HEK293 (cell line): Measurements from ENCODE around the gene GHDC.

Experiments used
- CTCF ChIA-PET: fragments of 350-600 bp; formaldehyde crosslinking; extraction: SDS; loops from one replicate; lab custom pipeline; 2021; ENCODE audit warnings: antibody characterized with exemption; lab: Yijun Ruan, JAX
- POLR2A ChIA-PET: fragments of 300-600 bp; formaldehyde crosslinking; extraction: SDS; loops from one replicate; lab custom pipeline; 2020; ENCODE audit warnings: antibody characterized with exemption, inconsistent platforms; lab: Yijun Ruan, JAX
- H3K27ac ChIP-seq: fragments of 200-500 bp; sonication (Bioruptor generic); 2 replicates; pipeline ENCODE4 v1.5.1; 2014; ENCODE audit warnings: low read depth, low read length, control low read depth, inconsistent platforms; ENCODE audit errors: extremely low read depth
- H3K36me3 ChIP-seq, 2 experiments: fragments of 200-500 bp in 1 of 2; sonication (Bioruptor generic) in 1 of 2; 1 replicate in 1 of 2; 2 replicates in 1 of 2; pipeline ENCODE4 v1.5.1; 2014 to 2017; ENCODE audit warnings: inconsistent platforms in 2 of 2, low read length in 2 of 2; ENCODE audit not compliant: control insufficient read depth in 2 of 2, insufficient read depth in 1 of 2
- H3K4me1 ChIP-seq: fragments of 200-500 bp; sonication (Bioruptor generic); 2 replicates; pipeline ENCODE4 v1.5.1; 2014; ENCODE audit warnings: mild to moderate bottlenecking, low read length, inconsistent platforms; ENCODE audit not compliant: control insufficient read depth, insufficient read depth
- H3K4me3 ChIP-seq: 2 replicates; pipeline ENCODE4 v1.5.1; 2011; ENCODE audit warnings: low read depth, mild to moderate bottlenecking, control low read depth, low read length, moderate library complexity
- H3K9me3 ChIP-seq: fragments of 200-500 bp; sonication (Bioruptor generic); 2 replicates; pipeline ENCODE4 v1.5.1; 2014; ENCODE audit warnings: low read depth, low read length, inconsistent platforms; ENCODE audit not compliant: control insufficient read depth, insufficient read depth
- HOXA7 ChIP-seq: sonication (generic); formaldehyde crosslinking; IDR thresholded peaks from 2 replicates; pipeline ENCODE4 v1.8.1; 2022; ENCODE audit warnings: missing genetic modification reagents, borderline replicate concordance
- KLF10 ChIP-seq: fragments of 450-650 bp; IDR thresholded peaks from 2 replicates; pipeline ENCODE4 v1.5.1; 2018; ENCODE audit warnings: missing biosample characterization, mild to moderate bottlenecking, missing genetic modification characterization
- MEIS1 ChIP-seq: sonication (generic); formaldehyde crosslinking; IDR thresholded peaks from 2 replicates; pipeline ENCODE4 v1.8.1; 2022; ENCODE audit warnings: missing genetic modification reagents, mild to moderate bottlenecking, borderline replicate concordance
- MZF1 ChIP-seq: fragments of 450-650 bp; formaldehyde crosslinking; IDR thresholded peaks from 2 replicates; pipeline ENCODE4 v1.5.1; 2017; ENCODE audit warnings: missing biosample characterization, missing genetic modification characterization, borderline replicate concordance
- PRDM6 ChIP-seq: fragments of 450-650 bp; formaldehyde crosslinking; IDR thresholded peaks from 2 replicates; pipeline ENCODE4 v1.5.1; 2017; ENCODE audit warnings: missing biosample characterization, missing genetic modification characterization
- RBAK ChIP-seq: fragments of 450-650 bp; formaldehyde crosslinking; IDR thresholded peaks from 2 replicates; pipeline ENCODE4 v1.5.1; 2016; ENCODE audit warnings: missing biosample characterization, missing genetic modification characterization
- SALL2 ChIP-seq: fragments of 450-650 bp; formaldehyde crosslinking; IDR thresholded peaks from 2 replicates; pipeline ENCODE4 v1.5.0; 2017; ENCODE audit warnings: missing biosample characterization, mild to moderate bottlenecking, missing genetic modification characterization, borderline replicate concordance
- SP2 ChIP-seq: fragments of 450-650 bp; formaldehyde crosslinking; IDR thresholded peaks from 2 replicates; pipeline ENCODE4 v1.5.1; 2016; ENCODE audit warnings: missing biosample characterization, missing genetic modification characterization
- ZBTB11 ChIP-seq: fragments of 450-650 bp; formaldehyde crosslinking; conservative IDR thresholded peaks from 2 replicates; pipeline ENCODE4 v1.5.1; 2016; ENCODE audit warnings: low read depth, missing biosample characterization, missing genetic modification characterization
- ZBTB48 ChIP-seq: fragments of 450-650 bp; formaldehyde crosslinking; IDR thresholded peaks from 2 replicates; pipeline ENCODE4 v1.5.1; 2016; ENCODE audit warnings: missing biosample characterization, missing genetic modification characterization
- ZBTB6 ChIP-seq: fragments of 450-650 bp; formaldehyde crosslinking; IDR thresholded peaks from 2 replicates; pipeline ENCODE4 v1.5.1; 2017; ENCODE audit warnings: missing biosample characterization, missing genetic modification characterization
- ZNF121 ChIP-seq: fragments of 450-650 bp; formaldehyde crosslinking; IDR thresholded peaks from 2 replicates; pipeline ENCODE4 v1.5.1; 2016; ENCODE audit warnings: missing biosample characterization, missing genetic modification characterization
- ZNF148 ChIP-seq: fragments of 450-650 bp; formaldehyde crosslinking; IDR thresholded peaks from 2 replicates; pipeline ENCODE4 v1.5.0; 2017; ENCODE audit warnings: missing biosample characterization, missing genetic modification characterization, borderline replicate concordance
- ZNF184 ChIP-seq: fragments of 450-650 bp; IDR thresholded peaks from 2 replicates; pipeline ENCODE4 v1.5.1; 2018; ENCODE audit warnings: missing biosample characterization, mild to moderate bottlenecking, missing genetic modification characterization
- ZNF391 ChIP-seq: fragments of 450-650 bp; formaldehyde crosslinking; IDR thresholded peaks from 2 replicates; pipeline ENCODE4 v1.5.1; 2016; ENCODE audit warnings: low read depth, missing biosample characterization, missing genetic modification characterization, borderline replicate concordance
- ZNF433 ChIP-seq: fragments of 450-650 bp; formaldehyde crosslinking; IDR thresholded peaks from 2 replicates; pipeline ENCODE4 v1.5.1; 2016; ENCODE audit warnings: missing biosample characterization, missing genetic modification characterization, low read depth
- ZNF571 ChIP-seq: fragments of 450-650 bp; formaldehyde crosslinking; IDR thresholded peaks from 2 replicates; pipeline ENCODE4 v1.5.0; 2017; ENCODE audit warnings: missing biosample characterization, missing genetic modification characterization
- ZNF580 ChIP-seq: fragments of 450-650 bp; formaldehyde crosslinking; IDR thresholded peaks from 2 replicates; pipeline ENCODE4 v1.5.1; 2016; ENCODE audit warnings: missing biosample characterization, missing genetic modification characterization
- ZNF658 ChIP-seq: fragments of 450-650 bp; formaldehyde crosslinking; IDR thresholded peaks from 2 replicates; pipeline ENCODE4; 2016; ENCODE audit warnings: missing biosample characterization, missing genetic modification characterization
- ZNF843 ChIP-seq: fragments of 450-650 bp; formaldehyde crosslinking; IDR thresholded peaks from 2 replicates; pipeline ENCODE4 v1.5.1; 2016; ENCODE audit warnings: missing biosample characterization, missing genetic modification characterization
- ZSCAN5A ChIP-seq: fragments of 450-650 bp; formaldehyde crosslinking; IDR thresholded peaks from 2 replicates; pipeline ENCODE4 v1.5.1; 2016; ENCODE audit warnings: missing biosample characterization, missing genetic modification characterization

GHDC gene

GRCh38 chr17:42191275-42191608, 3.1 kb downstream of the GHDC start (continued):
- no peak for TF ChIP-seq ZBTB6

- Histone ChIP-seq H3K4me1 (peaks cover 3% of the 10 kb centered on the region; the same call in 1 of the 2 replicates), H3K36me3 (no peaks in the 10 kb centered on the region), H3K4me3 (no peak overlapping the region), H3K9me3 (no peaks in the 10 kb centered on the region), H3K27ac (no peak overlapping the region)
- POLR2A ChIA-PET = no interaction called here
- no peak for TF ChIP-seq ZNF843 (tag by site-specific recombination)
- no peak for TF ChIP-seq ZNF121 (tag by site-specific recombination)
- no peak for TF ChIP-seq SALL2 (tag by site-specific recombination)
- no peak for TF ChIP-seq ZNF148 (tag by site-specific recombination)
- CTCF ChIA-PET = interaction anchor here (0.6 to 1.6 kb wide), 4 partner anchors 9 to 348 kb away, joined by 3 to 6 read pairs (median 4); no protein-coding TSS in a partner anchor
Measured at GRCh38 chr17:42190491-42191274, 3.6 kb downstream of the GHDC start.

GRCh38 chr17:42189651-42189965, 4.7 kb downstream of the GHDC start:
- peaks cover 3% of the 10 kb centered on the region; the same call in 1 of the 2 replicates for H3K4me1 ChIP-seq
- TF ChIP-seq RBAK (tag by site-specific recombination) (no peak), ZSCAN5A (no peak), SP2 (tag by site-specific recombination) (no peak), MZF1 (tag by site-specific recombination) (no peak), ZNF658 (tag by site-specific recombination) (no peak), ZNF580 (no peak), HOXA7 (CRISPR knock-in tag) (no peak), ZNF121 (tag by site-specific recombination) (no peak), KLF10 (tag by site-specific recombination) (no peak), ZBTB11 (tag by site-specific recombination) (no peak), ZNF571 (tag by site-specific recombination) (no peak), MEIS1 (no peak), ZBTB48 (tag by site-specific recombination) (no peak), PRDM6 (no peak), ZNF433 (tag by site-specific recombination) (no peak), ZNF184 (tag by site-specific recombination) (no peak), ZNF391 (tag by site-specific recombination) (no peak)
- TF ChIP-seq, all 188 proteins: peak for 0
- Histone ChIP-seq H3K9me3 (no peaks in the 10 kb centered on the region), H3K27ac (no peak overlapping the region), H3K36me3 (no peaks in the 10 kb centered on the region), H3K4me3 (no peak overlapping the region)
- ChIA-PET POLR2A (no interaction called here), CTCF (interaction anchor here (0.6 to 1.6 kb wide), 3 partner anchors 8 to 350 kb away, joined by 3 to 6 read pairs (median 4); no protein-coding TSS in a partner anchor)
